Sigmoid colon (tissue), 4 donors: Measurements from ENCODE around the gene TMEM132D.

Source experiments
- EP300 ChIP-seq, 4 donors: sonication (generic); formaldehyde crosslinking; IDR thresholded peaks; one replicate each; pipeline ENCODE4 v1.6.1; 2017; ENCODE audit warnings: antibody characterized with exemption in 4 of 4
- POLR2AphosphoS5 ChIP-seq, 4 donors: sonication (generic); formaldehyde crosslinking; IDR thresholded peaks; one replicate each; pipeline ENCODE4 v1.6.1; 2017; ENCODE audit warnings: antibody characterized with exemption in 4 of 4

GRCh38 chr12:129901254-129901653 is 2.6 kb downstream of the TMEM132D start:
- TF ChIP-seq POLR2AphosphoS5 (IDR thresholded peaks at IDR 0.05) (no peak), EP300 (IDR thresholded peaks at IDR 0.05) (no peak)
